ENCODE data around the gene MTMR6. TPM values are rescaled to one million over a fixed set of nuclear protein-coding genes. Genes with fewer than 3 reads are reported as not detected.

MTMR6 gene
- polyA plus RNA-seq (2011; rRNA removed) (10.5 and 20.8 TPM in 2 replicates), polyA minus RNA-seq (2011; rRNA and poly(A)+ RNA removed) (8.2 and 8.7 TPM in 2 replicates)

GRCh38 chr13:25286969-25287961 lies at the start of gene MTMR6:
Gene MTMR6 (minus strand): TSS chr13:25287488. CDS start chr13:25287247, 241 bp downstream.
- no peaks in the 10 kb centered on the region for H3K36me3 ChIP-seq (ENCODE audit: control insufficient read depth, insufficient read depth, low read length)
- POLR2A ChIA-PET, result no interaction called here
- TF ChIP-seq CTCF (IDR thresholded peaks at IDR 0.05; ENCODE audit: insufficient read depth, low read depth, low read length), result peak; percentile 100
- peak within 1 kb of the TSS; percentile 84 for H3K4me3 ChIP-seq (ENCODE audit: low read depth, low read length)
- peak; percentile 45 for DNase-seq (ENCODE audit: low read depth)
- CTCF ChIA-PET, result interaction anchor here (0.6 to 2.4 kb wide), 17 partner anchors 8 to 54 kb away, joined by 3 to 20 read pairs (median 4); partner anchors contain the start of gene NUP58
- no peaks in the 10 kb centered on the region for H3K27me3 ChIP-seq (ENCODE audit: control insufficient read depth, insufficient read depth, low read length)

- Histone ChIP-seq H3K4me3 (ENCODE audit: low read depth, low read length) (no peak overlapping the region), H3K27me3 (ENCODE audit: control insufficient read depth, insufficient read depth, low read length) (no peaks in the 10 kb centered on the region), H3K36me3 (ENCODE audit: control insufficient read depth, insufficient read depth, low read length) (peaks cover 2% of the 10 kb centered on the region)
- CTCF ChIA-PET, result no interaction called here
- TF ChIP-seq CTCF (IDR thresholded peaks at IDR 0.05; ENCODE audit: insufficient read depth, low read depth, low read length), result no peak
- POLR2A ChIA-PET, result no interaction called here
- no peak for DNase-seq (ENCODE audit: low read depth)
These were observed 48.6 kb upstream of the MTMR6 start for GRCh38 chr13:25335856-25336255.

GRCh38 chr13:25330541-25330940 lies 43.3 kb upstream of the MTMR6 start:
- H3K4me3 ChIP-seq (ENCODE audit: low read depth, low read length), result no peak overlapping the region
- POLR2A ChIA-PET, result no interaction called here
- peaks cover 2% of the 10 kb centered on the region for H3K36me3 ChIP-seq (ENCODE audit: control insufficient read depth, insufficient read depth, low read length)
- CTCF ChIA-PET, result interaction anchor here (1.1 kb wide), 1 partner anchor 45 kb away, joined by 3 read pairs; no protein-coding TSS in a partner anchor
- DNase-seq (ENCODE audit: low read depth), result no peak
- no peak for TF ChIP-seq CTCF (IDR thresholded peaks at IDR 0.05; ENCODE audit: insufficient read depth, low read depth, low read length)
- H3K27me3 ChIP-seq (ENCODE audit: control insufficient read depth, insufficient read depth, low read length), result no peaks in the 10 kb centered on the region

- Histone ChIP-seq H3K4me3 (ENCODE audit: low read depth, low read length) (no peak overlapping the region), H3K27me3 (ENCODE audit: control insufficient read depth, insufficient read depth, low read length) (no peaks in the 10 kb centered on the region), H3K36me3 (ENCODE audit: control insufficient read depth, insufficient read depth, low read length) (peaks cover 3% of the 10 kb centered on the region)
- DNase-seq (ENCODE audit: low read depth), result no peak
- POLR2A ChIA-PET, result no interaction called here
- TF ChIP-seq CTCF (IDR thresholded peaks at IDR 0.05; ENCODE audit: insufficient read depth, low read depth, low read length), result no peak
- CTCF ChIA-PET, result no interaction called here
These were observed 42.4 kb upstream of the MTMR6 start for GRCh38 chr13:25329706-25330105.

- POLR2A ChIA-PET, result no interaction called here
- Histone ChIP-seq H3K4me3 (ENCODE audit: low read depth, low read length) (no peak overlapping the region), H3K27me3 (ENCODE audit: control insufficient read depth, insufficient read depth, low read length) (no peaks in the 10 kb centered on the region), H3K36me3 (ENCODE audit: control insufficient read depth, insufficient read depth, low read length) (peaks cover 3% of the 10 kb centered on the region)
- DNase-seq (ENCODE audit: low read depth), result no peak
- no peak for TF ChIP-seq CTCF (IDR thresholded peaks at IDR 0.05; ENCODE audit: insufficient read depth, low read depth, low read length)
- CTCF ChIA-PET, result interaction anchor here (1.1 kb wide), 1 partner anchor 9 kb away, joined by 3 read pairs; no protein-coding TSS in a partner anchor
These were observed 36.8 kb upstream of the MTMR6 start for GRCh38 chr13:25324100-25324499.
